HG03045 (cell line): ENCODE measurements around the gene PRR5L.
A peak's percentile ranks its signal among the peaks of the same experiment; 100 is the strongest.

Experiments
- ATAC-seq: cut with Tn5 transposase; IDR thresholded peaks from one replicate; pipeline ENCODE4 v1.9.1; 2021; ENCODE audit warnings: mild to moderate bottlenecking, moderate library complexity; ENCODE audit not compliant: unreplicated experiment

PRR5L gene

GRCh38 chr11:36431429-36432092, 135.5 kb downstream of the PRR5L start:
- no peak for ATAC-seq

GRCh38 chr11:36432093-36432469, 136.0 kb downstream of the PRR5L start:
- no peak for ATAC-seq

DNA sequence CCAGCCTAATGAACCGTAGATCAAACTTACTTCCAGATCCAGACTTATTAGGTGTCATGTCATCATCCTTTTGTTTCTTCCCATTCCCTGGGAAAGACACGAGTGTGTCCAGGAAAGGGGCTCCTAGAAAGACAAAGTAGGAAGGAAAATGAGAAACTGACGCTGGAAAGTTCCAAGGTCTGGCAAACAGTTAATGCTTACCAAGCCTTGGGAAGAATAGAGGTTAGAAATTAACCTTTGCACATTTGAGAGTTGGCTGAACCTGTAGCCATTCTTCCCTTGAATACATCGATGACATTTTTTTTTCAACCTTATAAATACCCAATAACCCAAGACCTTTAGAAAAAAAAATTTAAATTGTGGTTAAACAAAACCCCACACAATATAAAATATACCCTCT, 136.7 kb downstream of the PRR5L start:
- no peak for ATAC-seq

DNA sequence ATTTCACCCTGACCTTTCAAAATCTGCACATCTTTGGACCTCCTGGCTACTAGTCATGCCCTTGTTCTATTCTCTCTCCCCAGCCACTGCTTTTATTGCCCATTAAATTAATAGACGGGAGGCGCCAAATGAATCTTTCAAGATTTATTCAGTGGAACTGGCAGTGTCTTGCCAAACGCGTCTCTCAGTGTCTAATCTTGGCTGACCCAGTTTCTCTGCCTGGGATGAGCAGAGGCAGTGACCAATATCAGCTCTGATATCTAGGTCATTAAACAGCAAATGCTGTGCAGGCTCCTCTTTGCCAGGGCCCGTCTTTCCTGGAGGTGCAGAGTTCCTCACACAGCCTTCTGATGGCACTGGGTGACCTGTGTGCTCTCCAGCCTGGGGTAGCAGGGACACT, 140.0 kb downstream of the PRR5L start:
- ATAC-seq, result no peak

DNA sequence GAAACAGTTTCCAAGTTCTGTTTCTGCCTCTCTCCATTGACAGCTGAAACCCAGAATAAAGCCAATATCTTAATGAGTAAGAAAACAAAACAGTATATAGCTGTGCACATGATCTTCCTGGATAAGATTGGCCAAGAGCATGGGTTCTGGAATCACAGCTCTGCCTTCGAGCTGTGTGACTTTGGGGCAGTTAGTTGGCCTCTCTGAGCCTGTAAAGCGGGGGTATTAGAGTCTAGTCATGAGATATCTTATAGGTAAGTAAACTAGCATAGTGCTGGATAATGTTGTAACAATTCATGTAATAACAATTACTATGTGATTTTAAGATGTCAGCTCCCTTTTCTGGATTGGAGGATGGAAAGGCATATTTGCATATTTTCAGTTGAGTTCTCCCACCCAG, 140.5 kb downstream of the PRR5L start:
- ATAC-seq, result no peak

DNA sequence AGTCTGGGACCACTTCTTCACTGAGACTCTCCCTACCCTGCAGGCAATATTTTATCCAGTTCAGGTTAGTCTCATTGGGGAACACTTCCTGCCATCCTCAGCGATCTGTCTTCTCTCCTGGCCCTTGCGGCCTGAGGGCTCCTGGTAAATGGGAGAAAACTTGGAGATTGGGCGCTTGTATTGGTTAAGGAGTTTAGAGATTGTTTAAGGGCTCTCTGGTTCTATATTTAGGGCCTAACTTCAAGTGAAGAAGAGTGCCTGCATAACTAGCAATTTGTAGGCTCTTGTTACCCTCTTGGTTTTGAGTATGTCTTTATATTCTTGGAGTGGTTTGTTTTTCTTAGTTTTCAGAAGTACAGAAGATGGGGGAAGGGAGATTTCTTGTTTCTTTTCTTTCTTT, 141.3 kb downstream of the PRR5L start:
- ATAC-seq, result no peak

GRCh38 chr11:36438126-36438525, 142.0 kb downstream of the PRR5L start:
- ATAC-seq, result no peak

DNA sequence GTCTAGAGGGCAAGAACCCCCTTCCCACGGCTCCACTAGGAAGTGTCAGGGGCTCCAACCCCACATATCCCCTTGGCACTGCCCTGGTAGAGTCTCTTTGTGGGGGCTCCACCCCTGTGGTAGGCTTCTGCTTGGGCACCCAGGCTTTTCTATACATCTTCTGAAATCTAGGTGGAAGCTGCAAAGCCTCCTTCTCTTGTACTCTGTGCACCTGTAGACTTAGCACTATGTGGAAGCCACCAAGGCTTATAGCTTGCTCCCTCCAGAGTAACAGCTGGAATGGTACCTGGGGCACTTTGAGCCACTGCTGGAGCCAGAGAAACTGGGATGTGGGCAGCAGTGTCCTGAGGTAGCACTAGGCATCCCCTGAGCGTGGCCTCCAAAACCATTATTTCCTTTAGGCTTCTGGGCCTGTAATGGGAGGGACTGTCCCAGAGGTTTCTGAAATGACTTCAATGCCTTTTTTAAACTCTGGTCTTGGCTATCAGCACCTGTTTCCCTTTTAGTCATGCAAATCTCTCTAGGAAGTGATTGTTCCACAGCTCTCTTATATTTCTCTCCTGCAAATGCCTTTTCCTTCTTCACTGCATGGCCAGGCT, 145.6 kb downstream of the PRR5L start:
- peak; percentile 85 for ATAC-seq

DNA sequence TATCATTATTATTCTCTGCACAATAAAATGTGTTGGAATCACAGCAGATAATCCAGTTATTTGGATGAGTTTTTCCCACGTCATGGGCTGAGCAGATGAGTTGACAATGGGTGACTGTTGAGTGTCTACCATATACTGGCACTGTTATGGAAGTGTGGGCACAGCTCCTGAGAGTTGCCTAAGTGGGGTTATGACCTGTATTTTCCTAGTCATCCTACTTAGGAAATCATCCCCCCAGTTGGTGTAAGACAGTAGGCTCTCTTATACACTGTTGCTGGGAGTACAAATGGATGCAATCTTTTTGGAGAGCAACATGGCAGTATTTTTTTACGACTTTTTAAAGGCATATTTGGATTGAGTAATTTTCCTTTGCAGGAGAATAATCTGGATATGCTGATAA, 147.6 kb downstream of the PRR5L start:
- ATAC-seq, result no peak

DNA sequence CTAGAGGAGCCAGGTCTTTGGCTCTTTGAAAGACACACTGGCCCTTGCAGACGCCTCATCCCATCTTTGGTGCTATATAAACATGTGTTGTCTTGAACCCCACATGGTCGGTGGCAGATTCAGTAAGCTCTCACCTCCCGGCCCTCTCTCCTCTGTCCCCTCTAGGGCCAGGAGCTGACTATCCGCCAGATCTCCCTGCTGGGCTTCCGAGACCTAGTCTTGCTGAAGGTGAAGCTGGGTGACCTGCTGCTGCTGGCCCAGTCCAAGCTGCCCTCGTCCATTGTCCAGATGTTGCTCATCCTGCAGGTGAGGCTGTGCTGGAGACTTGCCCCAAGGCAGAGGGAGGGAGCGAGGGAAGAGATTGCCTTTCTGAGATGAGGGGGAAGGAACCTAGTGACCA, 150.0 kb downstream of the PRR5L start:
- no peak for ATAC-seq

DNA sequence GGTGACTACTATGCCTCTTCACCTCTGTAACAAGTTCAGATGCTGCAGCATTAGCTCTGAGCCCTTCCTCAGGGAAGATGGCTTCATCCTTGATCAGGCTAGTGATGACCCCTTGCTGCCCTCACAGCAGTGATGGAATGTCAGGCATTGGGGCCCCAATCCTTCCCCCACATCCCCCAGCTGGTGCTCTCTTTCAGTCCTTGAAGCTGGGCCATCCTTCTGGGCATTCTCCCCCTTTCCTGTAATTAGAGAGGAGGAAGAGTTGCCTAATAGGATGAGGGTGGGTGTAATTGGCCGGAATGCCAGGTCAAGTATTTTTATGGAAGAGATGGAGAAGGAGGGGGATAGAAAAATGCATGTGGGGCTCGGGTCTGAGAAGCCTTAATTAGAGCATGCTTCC, 151.4 kb downstream of the PRR5L start:
- no peak for ATAC-seq

GRCh38 chr11:36447947-36448346, 151.9 kb downstream of the PRR5L start:
- no peak for ATAC-seq

DNA sequence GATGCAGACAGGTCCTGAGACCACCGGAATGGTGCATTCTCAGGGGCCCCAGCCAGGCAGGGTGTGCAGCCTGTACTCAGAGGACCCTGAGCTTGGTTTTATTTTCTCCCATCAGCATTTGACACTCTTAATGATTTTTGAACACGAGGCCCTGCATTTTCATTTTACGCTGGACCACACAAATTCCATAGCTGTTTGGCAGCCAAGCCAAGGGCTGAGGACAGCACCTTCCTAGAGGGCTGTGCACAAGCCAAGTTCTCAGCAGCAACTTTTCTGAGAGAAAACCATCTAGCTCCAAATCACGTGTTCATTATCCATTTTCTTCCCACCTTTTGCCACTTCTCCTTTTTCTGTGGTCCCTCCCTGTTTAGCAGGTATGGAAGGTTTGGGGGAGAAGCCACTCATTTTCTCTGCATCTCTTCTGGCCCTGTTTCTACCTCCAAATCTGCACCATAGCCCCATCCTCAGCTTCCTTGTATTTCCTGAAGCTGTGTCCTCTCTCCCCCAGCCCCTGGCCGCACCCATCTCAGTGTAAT, 153.5 kb downstream of the PRR5L start:
- no peak for ATAC-seq

DNA sequence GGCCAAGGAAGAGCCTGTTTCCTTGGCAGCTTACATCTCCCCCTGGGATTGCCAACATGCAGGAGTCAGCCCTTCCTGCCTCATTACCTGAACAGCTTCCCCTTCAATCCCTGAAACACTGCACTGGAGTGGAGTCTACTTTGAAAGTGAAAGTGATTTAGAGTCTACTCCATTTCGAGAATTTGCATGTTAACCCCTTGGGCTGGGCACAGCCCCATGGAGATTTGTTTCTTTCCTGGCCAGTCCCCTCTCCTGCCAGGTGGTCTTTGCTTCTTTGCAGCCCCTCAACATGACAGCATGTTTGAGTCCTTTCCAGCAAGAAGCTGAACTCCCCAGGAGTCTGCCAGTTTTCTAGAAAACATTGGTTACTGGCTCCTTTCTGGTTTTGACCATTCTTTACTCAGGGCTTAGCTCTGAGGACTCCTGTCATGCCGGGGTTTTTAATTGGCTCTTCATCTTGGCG, 154.1 kb downstream of the PRR5L start:
- ATAC-seq, result peak; percentile 44

GRCh38 chr11:36451045-36451444, 155.0 kb downstream of the PRR5L start:
- ATAC-seq, result no peak

DNA sequence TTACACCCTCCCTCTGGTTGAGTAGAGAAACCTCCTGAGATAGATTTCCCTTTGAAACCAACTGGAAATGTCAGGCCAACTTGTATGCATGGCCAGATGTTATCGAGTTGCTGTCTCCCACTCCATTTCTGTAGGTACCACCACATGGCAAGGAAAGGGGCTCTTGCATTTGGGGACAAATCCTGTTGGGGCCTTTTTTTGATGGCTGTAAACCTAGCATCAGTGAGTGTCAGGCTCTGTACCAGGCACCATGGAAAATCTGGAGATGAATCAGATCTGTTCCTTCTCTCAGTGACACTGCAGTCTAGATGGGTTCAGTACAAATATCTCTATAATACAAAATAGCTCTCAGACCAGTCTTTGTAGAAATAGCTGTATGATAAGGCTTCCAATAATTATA, 155.6 kb downstream of the PRR5L start:
- no peak for ATAC-seq

GRCh38 chr11:36452236-36452940, 156.3 kb downstream of the PRR5L start:
- no peak for ATAC-seq

DNA sequence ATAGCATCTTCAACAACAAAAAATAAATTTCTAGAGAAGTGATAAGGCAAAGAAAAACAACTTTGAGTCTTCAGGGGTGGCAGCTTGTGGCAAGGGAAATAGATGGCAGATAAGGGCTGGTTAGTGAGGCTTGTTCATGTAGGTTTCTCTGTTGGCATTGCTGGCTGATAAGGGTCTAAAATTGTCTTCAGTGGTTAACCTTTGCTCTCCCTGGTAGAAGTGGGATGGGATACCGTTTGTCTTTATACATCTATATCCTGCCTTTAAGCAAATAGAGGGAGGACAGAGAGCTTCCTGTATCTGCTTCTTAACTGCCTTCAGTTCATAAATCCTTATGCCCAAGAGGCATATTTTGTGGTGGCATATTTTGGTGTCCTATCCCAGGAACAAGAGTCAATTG, 156.9 kb downstream of the PRR5L start:
- ATAC-seq, result no peak

- ATAC-seq, result no peak
Measured at GRCh38 chr11:36453678-36454077, 157.6 kb downstream of the PRR5L start.

DNA sequence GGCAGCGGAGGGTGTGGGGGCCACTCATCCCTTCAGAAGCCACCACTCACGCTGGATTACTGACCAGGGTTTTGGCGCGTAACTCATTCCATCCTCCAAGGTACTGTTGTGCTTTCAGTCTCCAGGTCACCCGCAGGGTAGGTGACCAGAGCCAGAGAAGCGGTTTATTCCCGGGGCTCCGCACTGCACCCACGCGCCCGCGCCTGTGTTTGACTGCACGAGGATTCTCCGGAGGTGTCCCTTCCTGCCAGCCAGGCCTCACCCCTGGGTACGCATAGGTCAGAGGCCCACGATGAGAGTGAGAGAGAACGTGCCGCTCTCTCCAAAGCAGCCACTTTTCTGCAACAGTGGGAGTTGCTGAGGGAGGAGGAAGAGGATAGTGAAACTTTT, 158.5 kb downstream of the PRR5L start:
- no peak for ATAC-seq

DNA sequence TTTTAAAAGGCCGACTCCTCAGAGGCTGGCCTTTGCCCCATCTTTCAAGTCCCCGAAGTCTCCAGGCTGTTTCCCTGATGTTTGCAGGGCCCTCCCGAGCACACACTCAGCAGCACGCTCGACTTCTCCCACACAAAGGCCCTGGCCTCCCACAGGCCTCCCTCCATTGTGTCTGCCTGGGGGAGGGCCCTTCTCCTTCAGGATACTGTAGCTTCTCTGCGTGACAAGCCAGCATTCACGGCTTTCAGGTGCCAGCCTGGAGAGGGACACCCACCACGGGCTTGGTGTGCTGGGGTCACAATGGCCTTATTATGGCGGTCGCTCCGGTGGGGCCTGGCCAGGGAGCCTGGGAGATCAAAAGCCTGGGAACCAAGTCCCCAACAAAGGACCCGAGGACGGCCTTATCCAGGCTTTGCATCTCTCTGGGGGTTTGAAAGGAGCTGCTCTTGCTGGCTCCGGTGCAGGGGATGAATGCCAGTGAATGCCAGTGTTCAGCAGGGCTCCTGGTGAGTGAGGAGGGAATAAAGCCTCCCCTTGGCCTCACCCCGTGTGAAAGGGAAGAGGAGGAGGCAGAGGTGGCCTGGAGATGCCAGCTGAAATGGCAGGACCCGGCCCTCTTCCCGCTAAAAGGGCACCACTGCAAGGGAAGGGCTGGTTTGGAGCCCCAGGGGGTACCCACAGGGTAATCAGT, 159.0 kb downstream of the PRR5L start:
- no peak for ATAC-seq
